HG02885 (cell line): ENCODE data around the gene CACNG7.

Source experiments
- ATAC-seq: cut with Tn5 transposase; IDR thresholded peaks from one replicate; pipeline ENCODE4 v1.9.1; 2021; ENCODE audit warnings: mild to moderate bottlenecking; ENCODE audit not compliant: unreplicated experiment, poor library complexity

The CACNG7 gene

GRCh38 chr19:53903055-53903680 is 5.9 kb upstream of the CACNG7 start:
- no peak for ATAC-seq

DNA sequence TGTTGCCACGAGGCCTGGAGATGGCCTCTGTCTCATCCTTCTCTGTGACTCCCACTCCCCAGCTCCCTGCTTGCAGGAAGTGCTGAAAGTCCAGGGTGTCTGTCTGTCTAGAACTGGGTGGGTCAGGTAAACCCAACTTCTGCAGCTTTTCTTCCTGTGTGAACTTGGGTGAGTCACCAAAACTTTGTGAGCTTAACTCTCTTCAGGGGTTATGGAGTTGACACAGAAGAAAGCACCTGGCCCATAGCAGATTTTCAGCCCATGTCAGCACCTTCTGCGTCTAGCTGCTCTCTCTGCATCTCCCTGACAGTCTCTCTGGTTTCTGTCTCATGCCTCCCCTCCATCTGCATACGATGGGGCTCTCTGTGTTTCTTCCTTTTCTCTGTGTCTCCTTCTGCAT is 4.2 kb upstream of the CACNG7 start:
- no peak for ATAC-seq

GRCh38 chr19:53905787-53906186 is 3.3 kb upstream of the CACNG7 start:
- no peak for ATAC-seq

DNA sequence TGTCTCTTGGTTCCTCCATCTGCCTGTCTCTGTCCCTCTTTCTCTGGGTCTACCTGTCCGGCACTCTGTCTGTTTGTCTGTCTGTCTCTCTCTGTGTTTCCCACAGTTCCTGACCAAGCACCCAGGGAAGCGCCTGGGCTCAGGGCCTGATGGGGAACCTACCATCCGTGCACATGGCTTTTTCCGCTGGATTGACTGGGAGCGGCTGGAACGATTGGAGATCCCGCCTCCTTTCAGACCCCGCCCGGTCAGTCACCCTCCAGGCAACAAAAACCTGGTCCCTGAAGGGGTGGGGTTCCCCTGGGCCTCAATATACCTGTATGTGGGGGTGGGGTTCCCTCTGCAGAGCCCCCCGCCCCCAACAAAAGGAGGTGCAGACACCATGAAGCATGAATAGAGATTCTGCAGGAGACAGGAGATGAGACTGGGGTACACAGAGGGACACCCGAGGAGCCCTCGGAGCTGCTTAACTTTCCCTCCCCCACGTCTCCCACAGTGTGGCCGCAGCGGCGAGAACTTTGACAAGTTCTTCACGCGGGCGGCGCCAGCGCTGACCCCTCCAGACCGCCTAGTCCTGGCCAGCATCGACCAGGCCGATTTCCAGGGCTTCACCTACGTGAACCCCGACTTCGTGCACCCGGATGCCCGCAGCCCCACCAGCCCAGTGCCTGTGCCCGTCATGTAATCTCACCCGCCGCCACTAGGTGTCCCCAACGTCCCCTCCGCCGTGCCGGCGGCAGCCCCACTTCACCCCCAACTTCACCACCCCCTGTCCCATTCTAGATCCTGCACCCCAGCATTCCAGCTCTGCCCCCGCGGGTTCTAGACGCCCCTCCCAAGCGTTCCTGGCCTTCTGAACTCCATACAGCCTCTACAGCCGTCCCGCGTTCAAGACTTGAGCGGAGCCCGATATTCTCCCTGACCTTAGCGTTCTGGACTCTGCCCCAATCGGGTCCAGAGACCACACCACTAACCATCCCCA is 2.6 kb upstream of the CACNG7 start:
- no peak for ATAC-seq

DNA sequence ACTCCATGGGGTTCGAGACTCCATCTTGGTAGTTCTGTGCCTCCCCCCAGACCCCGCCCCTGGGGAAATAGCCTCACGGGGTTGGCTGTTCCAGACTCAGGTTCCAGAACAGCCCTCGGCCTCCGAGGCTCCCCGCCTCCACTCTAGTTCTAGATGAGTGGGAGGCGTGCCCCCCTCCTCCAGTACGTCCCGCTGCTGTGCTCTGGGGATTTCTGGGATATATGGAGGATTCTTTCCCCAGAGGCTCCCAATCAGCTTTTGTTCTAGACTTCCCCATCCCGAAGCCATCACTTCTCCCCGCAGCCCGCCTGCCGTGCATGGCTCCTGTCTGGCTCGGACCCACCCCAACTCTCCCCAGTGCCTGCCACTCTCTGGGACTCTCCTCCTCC is 1.9 kb upstream of the CACNG7 start:
- no peak for ATAC-seq

DNA sequence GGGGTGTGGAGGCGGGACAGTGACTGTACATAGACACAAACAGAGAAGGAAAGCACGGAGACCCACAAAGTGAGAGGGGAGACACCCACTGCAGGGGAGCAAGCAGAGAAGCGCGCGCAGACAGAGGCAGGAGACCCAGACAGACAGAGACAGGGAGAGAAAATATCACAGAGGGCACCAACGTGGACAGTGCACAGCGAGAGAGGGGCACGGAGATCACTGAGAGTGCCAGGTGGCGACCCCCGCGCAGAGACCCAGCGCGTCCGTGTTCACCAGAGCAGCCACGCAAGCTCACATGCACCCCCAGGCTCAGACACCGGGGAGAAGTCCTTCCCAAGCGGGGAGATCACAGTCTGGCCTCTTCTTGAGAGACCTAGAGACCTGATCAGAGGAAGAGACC is 1.4 kb upstream of the CACNG7 start:
- no peak for ATAC-seq

GRCh38 chr19:53908106-53908934 is 758 bp upstream of the CACNG7 start:
- ATAC-seq = no peak

GRCh38 chr19:53909471-53910169 is 542 bp downstream of the CACNG7 start:
- ATAC-seq = no peak

DNA sequence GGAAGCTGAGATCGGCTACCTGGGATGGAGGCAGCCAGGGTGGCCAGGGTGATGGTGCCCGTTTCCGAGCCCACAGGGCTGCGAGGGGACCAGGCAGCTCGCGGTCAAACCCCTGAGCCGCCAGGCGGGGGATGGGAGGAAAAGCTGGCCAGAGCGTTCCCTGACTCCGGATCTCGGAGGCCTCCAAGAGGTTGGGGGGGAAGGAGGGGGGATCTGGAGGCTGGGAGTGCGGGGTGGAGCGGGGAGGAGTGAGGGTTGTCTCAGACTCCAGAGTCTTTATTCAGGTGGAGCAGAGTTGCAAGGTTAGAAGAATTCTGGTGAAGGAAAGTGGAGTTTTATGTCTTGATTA is 1.1 kb downstream of the CACNG7 start:
- ATAC-seq = no peak

DNA sequence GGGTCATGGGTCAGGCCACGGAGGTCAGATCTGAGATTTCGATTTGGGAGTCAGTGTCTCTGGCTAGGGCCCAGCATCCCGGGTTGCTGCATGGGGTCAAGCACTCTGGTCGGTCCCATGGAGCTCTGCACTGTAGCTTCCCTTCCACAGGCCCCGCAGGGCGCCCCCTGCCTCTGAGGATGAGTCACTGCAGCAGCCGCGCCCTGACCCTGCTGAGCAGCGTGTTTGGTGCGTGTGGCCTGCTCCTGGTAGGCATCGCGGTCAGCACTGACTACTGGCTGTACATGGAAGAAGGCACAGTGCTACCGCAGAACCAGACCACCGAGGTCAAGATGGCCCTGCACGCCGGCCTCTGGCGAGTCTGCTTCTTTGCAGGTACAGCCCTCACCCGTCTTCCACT is 3.6 kb downstream of the CACNG7 start:
- no peak for ATAC-seq

GRCh38 chr19:53915000-53915399 is 5.9 kb downstream of the CACNG7 start:
- ATAC-seq = no peak

GRCh38 chr19:53916004-53916403 is 6.9 kb downstream of the CACNG7 start:
- ATAC-seq = no peak

DNA sequence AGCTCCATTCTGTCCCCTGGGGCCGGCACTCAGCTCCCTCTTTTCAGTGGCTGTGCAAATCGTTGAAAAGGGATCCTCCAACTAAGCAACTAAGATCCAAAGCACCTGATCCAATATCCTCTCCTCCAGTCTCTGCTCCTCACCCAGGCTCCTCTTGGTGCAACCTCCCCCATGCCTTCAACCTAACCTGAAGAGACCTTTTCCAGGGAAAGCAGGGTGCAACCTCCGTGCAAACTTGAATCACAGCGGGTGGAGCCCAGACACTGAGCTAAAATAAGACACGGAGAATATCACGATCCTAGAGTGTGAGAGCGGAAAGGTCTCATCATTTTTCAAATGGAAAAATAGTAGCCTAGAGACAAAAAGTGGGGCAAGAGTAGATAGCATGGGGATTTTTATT is 8.3 kb downstream of the CACNG7 start:
- no peak for ATAC-seq

DNA sequence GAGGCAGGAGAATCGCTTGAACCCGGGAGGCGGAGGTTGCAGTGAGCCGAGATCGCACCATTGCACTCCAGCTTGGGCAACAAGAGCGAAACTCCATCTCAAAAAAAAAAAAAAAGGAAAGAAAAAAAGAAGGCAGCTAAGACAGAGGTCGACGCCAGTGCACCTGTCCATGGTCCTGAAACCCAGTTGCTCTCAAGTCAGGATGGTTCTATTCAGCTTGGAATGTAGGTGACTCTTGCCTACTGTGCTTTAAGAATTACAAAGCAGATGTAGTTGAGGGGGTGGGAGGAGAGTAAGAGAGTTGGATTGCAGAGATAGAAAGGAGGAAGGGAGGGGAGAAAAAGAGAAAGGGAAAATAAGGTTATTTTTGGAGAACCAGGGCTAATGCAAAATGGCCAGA is 18.7 kb downstream of the CACNG7 start:
- no peak for ATAC-seq

- ATAC-seq = no peak
Observed at GRCh38 chr19:53936029-53936428, 27.0 kb downstream of the CACNG7 start.

- ATAC-seq = no peak
Observed at GRCh38 chr19:53942001-53942786, 33.1 kb downstream of the CACNG7 start.

GRCh38 chr19:53944416-53944815 is 35.3 kb downstream of the CACNG7 start:
- ATAC-seq = no peak

- ATAC-seq = no peak
Observed at GRCh38 chr19:53944933-53945332, 35.9 kb downstream of the CACNG7 start.

- no peak for ATAC-seq
Observed at GRCh38 chr19:53945441-53945840, 36.4 kb downstream of the CACNG7 start.

DNA sequence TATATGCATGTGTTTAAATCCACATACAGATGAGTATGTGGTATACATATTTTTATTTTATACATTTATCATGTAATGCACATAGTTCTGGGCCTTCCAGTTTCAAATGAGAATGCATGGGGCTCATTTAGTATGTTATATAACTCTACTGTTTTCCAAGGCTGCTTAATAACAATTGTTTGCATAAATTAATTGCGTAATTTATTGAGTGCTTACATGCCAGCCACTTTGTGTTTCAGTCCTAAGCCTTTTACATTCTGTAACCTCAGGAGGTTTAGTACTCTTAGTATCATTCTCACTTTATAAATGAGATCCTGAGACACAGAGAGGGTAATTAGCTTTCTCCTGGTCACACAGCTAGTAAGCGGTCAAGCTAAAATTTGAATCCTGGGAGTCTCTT is 36.9 kb downstream of the CACNG7 start:
- ATAC-seq = no peak
